ENCODE data around the gene RALGPS1. TPM values are rescaled to one million over a fixed set of nuclear protein-coding genes. Genes with fewer than 3 reads are reported as not detected.
"Not testable (repeated sequence)": the region's sequence is repeated elsewhere in the genome, so short reads cannot be mapped to it uniquely, and the experiment has no call there.

The RALGPS1 gene
- total RNA-seq, 1 donor from 2014 or later, result 15.1 TPM

DNA sequence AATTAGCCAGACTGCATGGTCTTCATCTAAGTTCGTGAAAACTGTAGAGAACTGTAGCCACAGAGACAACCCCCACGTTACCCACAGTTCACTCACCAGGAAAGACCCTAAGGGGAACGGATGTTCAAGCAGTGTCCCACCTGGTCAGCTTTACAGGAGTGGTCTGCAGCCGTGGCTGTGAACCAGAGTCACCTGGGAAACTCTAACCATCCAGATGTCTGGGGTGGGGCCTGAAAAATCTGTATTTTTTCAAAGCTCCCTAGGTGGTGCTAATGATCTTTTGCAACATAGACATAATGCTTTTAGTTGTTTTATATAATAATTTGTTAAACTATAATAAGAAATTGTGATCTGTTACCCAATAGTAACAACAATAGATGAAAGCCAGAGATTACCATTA lies 255.5 kb downstream of the RALGPS1 start:
- DNase-seq (ENCODE audit: low spot score) (no peak), ATAC-seq (no peak)
- intact Hi-C loops (cut with DNase I), result no loop called here

DNA sequence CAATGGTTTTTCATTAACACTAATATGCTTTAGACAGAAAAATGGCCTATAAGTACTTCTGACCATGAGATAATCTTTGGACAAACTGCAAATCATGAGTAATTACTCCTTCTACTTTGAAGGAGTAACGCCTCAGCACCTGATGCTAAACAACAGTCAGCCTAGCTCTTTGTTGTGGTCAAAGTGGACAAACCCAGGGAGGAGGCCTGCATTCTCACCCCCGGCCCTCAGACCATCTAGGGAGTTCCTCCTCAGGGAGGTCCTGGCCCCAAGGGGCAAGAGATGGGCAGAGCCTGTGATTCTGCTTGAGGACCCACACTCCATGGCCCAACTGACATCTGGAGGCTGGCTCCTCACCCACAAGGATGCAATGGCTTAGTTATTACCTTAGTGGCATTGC lies 256.1 kb downstream of the RALGPS1 start:
- DNase-seq (ENCODE audit: low spot score), result no peak
- intact Hi-C loops (cut with DNase I), result no loop called here

DNA sequence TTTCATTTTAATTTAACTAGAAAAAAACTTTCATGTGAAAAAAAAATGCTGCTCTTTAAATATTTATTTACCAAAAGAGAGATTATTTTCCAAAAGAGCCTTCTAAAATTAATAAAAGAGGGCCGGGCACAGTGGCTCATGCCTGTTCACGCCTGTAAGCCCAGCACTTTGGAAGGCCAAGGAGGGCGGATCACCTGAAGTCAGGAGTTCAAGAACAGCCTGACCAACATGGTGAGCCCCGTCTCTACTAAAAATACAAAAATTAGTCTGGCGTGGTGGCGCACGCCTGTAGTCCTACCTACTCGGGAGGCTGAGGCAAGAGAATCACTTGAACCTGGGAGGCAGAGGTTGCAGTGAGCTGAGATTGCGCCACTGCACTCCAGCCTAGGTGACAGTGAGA lies 256.8 kb downstream of the RALGPS1 start:
- not testable (repeated sequence) for ATAC-seq

More for the DNA sequence above, 256.1 kb downstream of the RALGPS1 start:
- ATAC-seq, result no peak

DNA sequence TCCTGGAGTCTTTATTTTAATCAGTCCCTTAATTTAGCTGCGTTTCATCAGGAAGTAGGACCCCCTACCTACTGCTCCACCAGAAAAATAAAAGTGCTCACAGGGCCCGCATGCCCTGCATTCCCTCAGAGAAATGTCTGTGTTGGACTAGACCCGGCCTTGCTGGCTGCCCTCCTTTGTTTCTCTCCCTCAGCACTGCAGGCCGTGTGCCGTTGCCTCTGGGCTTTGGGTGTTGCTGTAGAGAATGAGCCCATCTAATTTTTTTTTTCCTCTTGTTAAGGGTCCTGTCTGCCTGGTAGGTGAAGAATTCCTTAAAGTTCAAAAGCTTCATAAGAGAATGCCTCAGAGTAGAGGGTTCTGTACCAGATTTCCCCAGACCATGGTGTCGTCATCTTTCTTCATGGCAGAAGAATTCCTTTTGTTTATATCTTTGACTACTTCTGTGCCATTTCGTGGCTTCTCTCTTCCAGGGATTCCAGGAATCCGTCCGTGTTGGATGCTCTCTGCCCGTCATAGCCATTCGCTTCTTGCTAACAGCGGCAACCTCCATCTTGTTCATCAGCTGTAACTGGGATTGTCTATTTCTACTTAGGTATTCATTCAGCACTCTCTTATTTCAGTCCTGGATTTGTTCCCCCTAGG lies 257.6 kb downstream of the RALGPS1 start:
- DNase-seq (ENCODE audit: low spot score) (no peak), ATAC-seq (no peak)
- intact Hi-C loops (cut with DNase I), result no loop called here

More for the DNA sequence above, 256.8 kb downstream of the RALGPS1 start:
- DNase-seq (ENCODE audit: low spot score); intact Hi-C loops (cut with DNase I): not testable (repeated sequence)

DNA sequence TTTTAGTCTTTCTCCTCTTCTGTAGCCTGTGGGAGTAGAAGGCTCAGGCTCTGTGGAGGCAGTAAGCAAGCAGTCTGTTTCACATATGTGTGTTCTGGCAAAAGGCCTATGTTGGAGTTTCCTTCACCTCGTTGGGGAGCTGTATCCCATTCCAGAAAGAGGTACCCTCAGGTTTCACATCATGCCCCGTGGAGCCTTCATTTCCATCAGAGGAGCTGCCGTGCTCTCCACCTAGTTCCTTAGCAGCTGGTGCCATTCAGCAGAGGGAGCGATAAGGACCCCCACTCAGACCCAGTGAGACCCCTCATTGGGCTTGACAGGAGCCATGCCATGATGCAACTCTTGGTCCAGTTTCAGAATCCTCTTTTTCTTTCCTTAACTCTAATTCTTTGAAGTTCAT lies 258.5 kb downstream of the RALGPS1 start:
- DNase-seq (ENCODE audit: low spot score) (peak; percentile 21), ATAC-seq (no peak)
- intact Hi-C loops (cut with DNase I), result no loop called here

DNA sequence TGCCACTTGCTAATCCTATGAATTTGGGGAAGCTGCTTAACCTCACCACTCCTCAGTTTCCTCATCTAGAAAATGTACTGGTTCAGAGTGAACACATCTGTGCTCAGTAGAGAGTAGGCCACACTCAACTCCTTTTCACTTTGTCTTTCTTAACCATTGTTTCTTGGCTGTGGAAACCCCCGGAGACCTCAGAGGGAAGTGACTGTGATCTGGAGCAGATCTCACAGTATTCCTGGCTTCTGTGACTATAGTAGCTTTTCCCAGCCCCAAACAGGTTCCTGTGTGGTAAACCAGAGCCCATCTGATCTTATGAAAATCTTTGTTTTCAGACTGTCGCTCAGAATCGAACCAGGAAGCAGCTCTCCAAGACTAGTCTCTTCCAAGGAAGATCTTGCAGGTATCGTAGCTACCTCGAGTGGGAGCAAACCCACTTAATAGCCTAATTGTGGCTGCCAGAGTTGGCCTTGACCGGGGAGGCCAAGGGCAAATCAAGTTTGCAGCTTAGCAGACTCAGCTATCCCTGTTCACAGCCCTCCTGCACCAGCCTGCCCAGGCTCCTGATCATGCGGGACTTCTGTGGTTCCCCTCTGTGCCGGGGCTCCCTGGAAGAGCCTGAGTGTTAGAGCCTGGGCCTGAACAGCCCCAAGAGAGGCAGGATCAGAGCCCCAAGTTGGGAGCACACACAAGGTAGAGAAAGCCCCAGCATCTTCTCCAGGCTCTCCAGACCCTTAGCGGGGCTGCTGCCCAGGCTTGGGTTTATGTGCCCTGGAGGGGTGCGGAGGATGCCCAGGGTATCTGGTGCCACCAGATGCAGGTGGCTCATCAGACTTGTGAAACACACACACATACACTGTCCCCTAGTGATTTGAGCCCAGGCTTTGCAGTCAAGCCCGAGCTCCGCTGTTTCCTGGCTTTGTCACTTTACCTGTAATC lies 260.1 kb downstream of the RALGPS1 start:
- no peak for ATAC-seq
- peak; percentile 47 for DNase-seq (ENCODE audit: low spot score)
- intact Hi-C loops (cut with DNase I), result no loop called here

DNA sequence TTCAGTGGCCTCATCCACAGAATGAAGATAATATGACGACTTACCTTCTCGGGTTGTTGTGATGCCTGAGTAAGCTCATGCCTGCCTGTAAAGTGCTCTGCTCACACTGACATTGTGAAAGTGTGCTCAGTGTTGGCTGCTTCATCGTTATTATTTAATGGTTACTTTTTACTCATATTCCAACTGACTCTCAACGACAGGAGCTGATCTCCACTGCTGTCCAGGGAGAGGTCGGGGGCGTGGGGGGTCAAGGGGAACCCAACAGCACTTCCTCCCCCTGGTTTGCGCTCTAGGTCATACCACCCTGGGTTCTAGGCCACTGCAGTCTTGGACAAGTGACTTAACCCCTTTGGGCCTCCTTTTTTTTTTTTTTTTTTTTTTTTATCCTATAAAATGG lies 260.7 kb downstream of the RALGPS1 start:
- DNase-seq (ENCODE audit: low spot score) (peak; percentile 51), ATAC-seq (peak; percentile 8)
- intact Hi-C loops (cut with DNase I), result no loop called here

DNA sequence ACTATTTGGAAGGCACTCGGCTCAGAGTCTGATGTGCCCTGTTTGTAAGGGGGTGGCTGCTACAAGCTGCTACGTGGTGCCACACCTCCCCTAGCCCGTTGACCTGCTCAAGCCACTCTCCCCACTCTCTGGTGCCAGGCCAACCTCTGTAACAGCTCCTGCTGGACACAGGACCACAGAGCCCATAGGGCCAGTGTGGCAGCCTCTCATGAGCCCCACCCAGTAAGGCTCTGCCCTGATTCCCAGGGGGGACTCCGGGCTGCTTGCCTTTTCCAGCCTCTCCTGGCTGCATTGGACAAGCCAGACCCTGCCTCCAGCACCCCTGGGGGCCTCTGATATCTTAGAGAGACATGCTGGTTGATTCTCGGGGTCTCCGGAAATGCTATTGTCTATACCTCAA lies 261.2 kb downstream of the RALGPS1 start:
- intact Hi-C loops (cut with DNase I), result no loop called here
- DNase-seq (ENCODE audit: low spot score) (peak; percentile 55), ATAC-seq (peak; percentile 31)

DNA sequence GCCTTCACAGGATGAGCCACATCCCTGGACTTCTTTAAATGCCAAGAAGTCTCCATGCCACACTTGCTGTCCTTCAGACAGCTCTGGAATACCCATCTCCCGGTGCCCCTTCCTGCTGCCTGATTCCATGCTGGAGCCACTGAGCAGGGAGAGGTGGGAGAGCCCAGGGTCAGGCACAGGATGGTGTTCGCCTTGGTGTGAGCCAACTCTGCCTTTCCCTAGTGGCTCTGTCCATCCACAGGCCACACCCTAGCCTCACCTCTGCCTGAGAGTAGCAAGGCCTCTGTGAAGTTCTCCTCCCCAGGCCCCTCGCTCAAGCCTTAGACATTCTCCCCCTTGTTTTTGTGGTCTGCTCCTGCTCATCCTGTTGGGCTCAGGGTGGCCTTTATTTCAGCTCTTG lies 262.0 kb downstream of the RALGPS1 start:
- peak; percentile 35 for DNase-seq (ENCODE audit: low spot score)
- no peak for ATAC-seq
- intact Hi-C loops (cut with DNase I), result no loop called here

DNA sequence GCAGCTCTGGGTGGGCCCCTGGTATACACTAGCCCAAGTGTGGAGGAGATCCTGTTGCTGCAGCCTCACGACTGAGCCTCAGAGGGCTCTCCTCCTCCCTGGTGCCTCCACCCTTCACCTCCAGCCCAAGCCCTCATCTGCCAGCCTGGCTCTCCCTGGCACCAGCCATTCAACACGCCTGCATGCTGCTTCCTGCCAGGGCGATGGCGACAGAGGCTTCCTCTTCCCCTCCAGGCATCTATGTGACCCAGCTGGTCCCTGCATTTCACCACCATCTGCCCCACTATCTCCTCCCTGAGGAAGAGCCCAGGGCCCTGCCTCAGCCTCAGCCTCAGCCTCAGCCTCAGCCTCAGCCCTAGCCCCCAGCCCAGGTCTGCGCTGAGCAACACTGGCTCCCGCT lies 262.6 kb downstream of the RALGPS1 start:
- no peak for ATAC-seq

DNA sequence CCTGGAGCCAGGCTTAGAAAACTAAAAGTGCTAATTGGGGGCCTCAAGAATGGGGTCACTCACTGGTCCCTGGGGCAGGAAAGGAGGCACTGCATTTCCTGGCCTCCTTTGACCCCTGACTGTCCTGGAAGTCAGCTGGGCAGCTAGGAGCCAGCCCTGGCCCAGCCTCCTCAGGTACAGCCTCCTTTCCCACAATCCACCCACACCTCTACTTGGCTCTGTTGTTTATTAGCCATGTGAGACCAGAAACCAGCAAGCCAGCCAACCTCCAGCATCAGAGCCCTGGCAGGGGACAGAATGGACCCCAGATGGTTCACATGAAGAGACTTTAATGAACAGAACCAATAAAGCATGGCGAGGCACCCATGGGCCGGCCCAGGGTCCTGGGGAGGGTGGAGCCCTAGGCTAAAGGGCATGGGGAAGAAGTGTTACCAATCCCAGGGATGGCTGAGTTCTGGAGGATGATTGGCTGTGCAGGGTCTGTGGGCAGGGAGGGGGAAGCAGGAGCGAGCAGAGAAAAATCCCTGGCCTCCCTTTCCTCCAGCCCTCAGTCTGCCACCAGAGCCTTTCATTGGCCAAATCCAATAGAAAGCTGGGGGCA lies 263.2 kb downstream of the RALGPS1 start:
- DNase-seq (ENCODE audit: low spot score), result peak; percentile 35
- ATAC-seq, result no peak

More for the DNA sequence above, 262.6 kb downstream of the RALGPS1 start:
- intact Hi-C loops (cut with DNase I), result no loop called here
- DNase-seq (ENCODE audit: low spot score), result peak; percentile 58

DNA sequence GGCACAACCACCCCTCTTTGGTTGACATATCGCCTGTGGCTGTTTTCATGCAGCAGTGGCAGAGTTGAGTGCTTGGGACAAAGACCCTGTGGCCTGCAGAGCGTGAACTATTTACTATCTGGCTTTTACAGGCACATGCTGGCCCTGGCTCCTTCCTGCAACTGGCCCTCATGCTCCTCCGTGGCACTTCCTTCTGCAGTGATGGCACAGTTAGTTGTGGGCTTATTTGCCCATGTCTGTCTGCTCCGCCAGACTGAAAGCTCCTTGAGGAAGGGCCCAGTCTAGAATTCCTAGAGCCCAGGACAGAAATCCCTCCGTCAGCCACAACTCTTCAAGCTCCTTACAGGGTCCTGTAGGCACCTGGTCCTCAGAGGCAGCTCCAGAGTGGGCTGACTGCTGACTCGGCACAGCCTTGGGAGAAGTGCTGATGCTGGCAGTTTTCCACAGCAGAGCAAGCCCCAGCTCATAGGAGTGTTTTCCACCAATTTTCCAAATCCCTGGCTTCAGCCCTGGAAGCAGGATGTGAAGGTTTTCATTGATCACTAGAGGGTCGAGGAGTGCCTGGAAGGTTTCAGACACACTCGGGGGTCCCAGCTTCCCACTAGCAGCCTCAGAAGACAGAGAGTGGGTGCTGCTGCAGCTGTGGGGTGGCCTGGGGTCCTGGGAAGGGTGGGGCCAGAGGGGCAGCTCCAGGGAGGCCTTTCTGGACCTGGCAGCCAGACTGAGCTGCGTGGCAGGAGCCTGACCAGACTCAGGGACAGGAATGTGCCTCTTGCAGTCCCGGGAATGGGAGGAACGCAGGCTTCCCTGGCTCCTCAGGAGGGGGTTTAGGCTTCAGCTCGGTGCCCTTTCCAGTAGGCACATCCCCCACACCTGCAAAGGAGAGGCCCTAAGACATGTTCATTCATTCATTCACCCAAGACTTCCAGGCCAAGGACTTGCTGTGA lies 264.4 kb downstream of the RALGPS1 start:
- intact Hi-C loops (cut with DNase I), result no loop called here
- DNase-seq (ENCODE audit: low spot score) (peak; percentile 63), ATAC-seq (peak; percentile 23)

More for the DNA sequence above, 263.2 kb downstream of the RALGPS1 start:
- intact Hi-C loops (cut with DNase I), result no loop called here

DNA sequence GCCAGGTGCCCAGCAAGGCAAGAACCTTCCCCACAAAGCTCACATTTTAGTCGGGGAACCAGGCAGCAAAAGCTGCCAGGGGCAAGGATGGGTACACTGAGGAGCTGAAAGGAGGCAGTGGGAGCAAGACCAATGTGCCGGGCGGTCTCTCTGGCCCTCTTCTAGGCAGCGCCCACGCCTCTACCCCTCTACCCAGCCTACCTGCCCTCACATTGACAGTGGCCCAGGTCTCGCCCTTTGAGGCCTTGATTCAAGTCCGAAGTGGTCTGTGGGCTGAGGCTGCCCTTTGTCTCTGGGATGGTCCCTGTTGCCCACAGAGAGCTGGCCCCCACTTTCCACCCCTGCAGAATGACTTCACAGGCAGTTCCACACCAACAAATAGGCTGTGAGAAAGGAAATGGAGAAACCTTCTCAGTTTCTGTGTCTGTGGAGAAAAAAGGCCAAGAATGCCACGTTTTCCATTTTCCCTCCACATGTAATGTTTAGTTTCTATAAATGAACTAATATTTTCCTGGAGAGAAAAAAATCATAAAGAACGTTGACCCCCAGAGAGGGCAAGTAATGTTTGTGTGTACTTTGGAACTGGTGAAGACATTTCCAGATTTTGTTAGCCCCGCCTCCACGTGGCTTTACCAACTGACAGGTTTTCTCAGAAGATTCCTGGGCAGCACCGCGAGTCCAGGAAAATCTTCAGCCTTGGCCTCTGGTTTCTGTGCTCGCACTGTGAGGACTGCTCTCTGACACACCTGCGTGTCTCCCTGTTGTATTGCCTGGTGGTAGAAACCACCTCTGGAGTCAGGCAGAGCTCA lies 265.3 kb downstream of the RALGPS1 start:
- DNase-seq (ENCODE audit: low spot score) (peak; percentile 55), ATAC-seq (no peak)
- intact Hi-C loops (cut with DNase I), result no loop called here

DNA sequence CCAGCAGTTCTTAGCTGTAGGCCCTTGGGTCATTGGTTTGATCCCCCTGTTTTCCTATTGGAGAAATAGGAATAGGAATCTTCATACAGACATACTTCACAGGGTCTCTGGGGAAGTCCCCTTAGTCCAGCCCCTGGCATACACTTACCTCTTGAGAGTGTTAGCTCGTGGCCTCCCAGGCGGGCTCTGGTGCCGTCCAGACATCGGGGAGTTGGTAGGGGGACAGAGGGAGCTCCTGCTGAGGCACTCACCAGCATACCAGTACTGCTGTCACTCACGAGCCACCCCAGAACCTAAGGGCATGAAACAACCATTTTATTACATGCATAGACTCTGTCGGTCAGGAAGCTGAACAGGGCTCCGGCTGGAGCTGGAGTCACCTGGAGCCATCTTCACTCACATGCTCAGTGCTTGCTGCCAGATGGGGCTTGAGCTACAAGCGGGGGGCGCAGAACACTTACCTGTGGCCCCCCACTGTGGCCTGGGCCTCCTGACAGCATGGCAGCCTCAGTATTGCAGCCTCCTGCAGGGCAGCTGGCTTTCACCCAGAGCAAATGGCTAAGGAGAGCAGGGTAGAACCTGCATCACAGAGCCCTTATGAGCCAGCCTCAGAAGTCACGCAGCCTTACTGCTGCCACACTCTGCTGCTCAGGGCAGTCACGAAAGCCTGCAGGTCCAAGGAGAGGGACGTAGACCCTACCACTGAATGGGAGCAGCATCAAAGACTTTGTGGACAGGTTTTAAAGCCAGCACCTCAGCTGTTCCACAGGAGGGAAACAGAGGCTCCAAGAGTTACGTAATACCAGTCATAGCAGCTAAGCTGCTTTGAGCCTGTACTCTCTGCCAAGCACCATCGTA lies 266.1 kb downstream of the RALGPS1 start:
- ATAC-seq (no peak), DNase-seq (ENCODE audit: low spot score) (peak; percentile 54)
- intact Hi-C loops (cut with DNase I), result no loop called here

DNA sequence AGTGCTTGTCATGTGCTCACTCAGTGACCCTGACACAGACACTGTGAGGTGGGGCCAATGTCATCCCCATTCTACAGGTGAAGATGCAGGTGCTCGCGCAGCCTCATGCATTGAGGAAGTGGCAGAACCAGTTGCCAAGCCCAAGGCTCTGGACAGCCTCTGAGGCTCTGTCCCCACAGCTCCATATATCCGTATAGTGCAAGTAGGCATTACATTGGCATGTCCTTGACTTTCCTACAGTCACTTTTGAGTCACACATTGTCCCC lies 266.7 kb downstream of the RALGPS1 start:
- peak; percentile 42 for DNase-seq (ENCODE audit: low spot score)
- intact Hi-C loops (cut with DNase I), result no loop called here
- no peak for ATAC-seq

DNA sequence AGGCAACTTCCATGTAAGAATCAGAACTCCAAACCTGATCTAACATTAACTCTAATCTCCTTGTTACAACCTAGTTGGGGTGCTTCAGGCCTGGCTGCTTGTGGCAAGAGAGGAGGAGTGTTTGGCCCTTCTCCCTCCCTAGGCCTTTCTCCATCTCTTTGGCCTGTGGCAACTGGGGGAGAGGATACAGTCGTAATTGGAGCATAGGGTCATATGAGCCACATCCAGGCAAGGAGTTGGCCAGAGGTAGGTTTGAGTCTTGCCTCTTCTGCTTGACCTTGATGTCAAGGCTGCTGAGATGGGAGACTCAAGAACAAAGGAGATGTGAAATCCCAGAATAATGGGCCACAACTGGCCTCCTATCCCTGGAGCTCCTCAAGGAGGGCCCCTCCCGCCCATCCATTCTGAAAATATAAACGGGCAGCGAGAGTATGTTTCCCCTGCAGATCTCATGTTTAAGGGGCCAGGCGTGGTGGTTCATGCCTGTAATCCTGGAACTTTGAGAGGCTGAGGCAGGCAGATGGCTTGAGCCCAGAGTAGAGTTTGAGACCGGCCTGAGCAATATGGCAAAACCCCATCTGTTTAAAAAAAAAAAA lies 267.1 kb downstream of the RALGPS1 start:
- ATAC-seq, result no peak
- intact Hi-C loops (cut with DNase I), result no loop called here
- peak; percentile 38 for DNase-seq (ENCODE audit: low spot score)

Measured in sciatic nerve (tissue), 2 donors.